WTC11 (cell line): ENCODE data around the gene DGCR2. TPM values are rescaled to one million over a fixed set of nuclear protein-coding genes. Genes with fewer than 3 reads are reported as not detected.

Experiments used
- ATAC-seq: fragments of 200-7000 bp; cut with Tn5 transposase; 2 replicates; pipeline ENCODE4 v1.10.0; 2021; ENCODE audit warnings: mild to moderate bottlenecking, moderate library complexity
- CTCF ChIA-PET: fragments of 300-600 bp; sonication (Branson Sonifier 250); formaldehyde crosslinking; loops from one replicate; lab custom pipeline; 2021; ENCODE audit warnings: antibody characterized with exemption; lab: Charles Lee
- POLR2A ChIA-PET: fragments of 350-600 bp; sonication (Branson Sonifier 250); formaldehyde crosslinking; loops from one replicate; lab custom pipeline; 2021; ENCODE audit warnings: antibody characterized with exemption; lab: Charles Lee
- DNase-seq: peaks from one replicate; pipeline ENCODE4 v3.0.0; 2021; ENCODE audit warnings: low spot score
- H3K27ac Mint-ChIP-seq: 2 replicates; pipeline ENCODE4 v1.8.0; 2021; ENCODE audit warnings: mixed read lengths
- H3K27me3 Mint-ChIP-seq: 2 replicates; pipeline ENCODE4 v1.8.0; 2021; ENCODE audit warnings: low read depth, mild to moderate bottlenecking, moderate library complexity, mixed read lengths
- H3K36me3 Mint-ChIP-seq: 2 replicates; pipeline ENCODE4 v1.8.0; 2021; ENCODE audit warnings: mixed read lengths
- H3K4me1 Mint-ChIP-seq: 2 replicates; pipeline ENCODE4 v1.8.0; 2022; ENCODE audit warnings: mixed read lengths
- H3K4me3 Mint-ChIP-seq: 2 replicates; pipeline ENCODE4 v1.8.0; 2021; ENCODE audit warnings: mild to moderate bottlenecking, moderate library complexity, mixed read lengths
- H3K9me3 Mint-ChIP-seq: 2 replicates; pipeline ENCODE4 v1.8.0; 2021; ENCODE audit warnings: mixed read lengths
- ATF3 ChIP-seq: sonication (generic); formaldehyde crosslinking; conservative IDR thresholded peaks from 2 replicates; pipeline ENCODE4 v1.8.1; 2022; ENCODE audit warnings: mild to moderate bottlenecking, missing genetic modification reagents
- ATF6 ChIP-seq: sonication (generic); formaldehyde crosslinking; IDR thresholded peaks from 2 replicates; pipeline ENCODE4 v1.8.1; 2023; ENCODE audit warnings: mild to moderate bottlenecking, missing genetic modification reagents
- EMX1 ChIP-seq: fragments of 250-450 bp; sonication (Bioruptor Pico); IDR thresholded peaks from 2 replicates; pipeline ENCODE4 v1.8.0; 2021; ENCODE audit warnings: mild to moderate bottlenecking
- FOXK1 ChIP-seq: sonication (generic); formaldehyde crosslinking; IDR thresholded peaks from 2 replicates; pipeline ENCODE4 v1.8.0; 2022; ENCODE audit warnings: mild to moderate bottlenecking, moderate library complexity, missing genetic modification reagents
- GABPB1 ChIP-seq: sonication (generic); formaldehyde crosslinking; IDR thresholded peaks from 2 replicates; pipeline ENCODE4 v1.8.1; 2023; ENCODE audit warnings: mild to moderate bottlenecking, missing genetic modification reagents
- IRF1 ChIP-seq: sonication (generic); formaldehyde crosslinking; IDR thresholded peaks from 2 replicates; pipeline ENCODE4 v1.8.0; 2023; ENCODE audit warnings: missing genetic modification reagents
- IRF2 ChIP-seq: sonication (generic); formaldehyde crosslinking; IDR thresholded peaks from 2 replicates; pipeline ENCODE4 v1.8.0; 2022; ENCODE audit warnings: low read depth, missing genetic modification reagents, borderline replicate concordance
- MAX ChIP-seq: sonication (generic); formaldehyde crosslinking; IDR thresholded peaks from 2 replicates; pipeline ENCODE4 v1.8.0; 2022; ENCODE audit warnings: mild to moderate bottlenecking, missing genetic modification reagents
- MXD4 ChIP-seq: fragments of 250-450 bp; sonication (Bioruptor Pico); IDR thresholded peaks from 2 replicates; pipeline ENCODE4 v1.8.0; 2021; ENCODE audit warnings: mild to moderate bottlenecking, moderate library complexity, borderline replicate concordance
- NFE2L1 ChIP-seq: sonication (generic); formaldehyde crosslinking; IDR thresholded peaks from 2 replicates; pipeline ENCODE4 v1.8.1; 2023; ENCODE audit warnings: missing genetic modification reagents
- NR2C2 ChIP-seq: sonication (generic); formaldehyde crosslinking; IDR thresholded peaks from 2 replicates; pipeline ENCODE4 v1.8.0; 2022; ENCODE audit warnings: mild to moderate bottlenecking, missing genetic modification reagents
- PRDM15 ChIP-seq: sonication (generic); formaldehyde crosslinking; IDR thresholded peaks from 2 replicates; pipeline ENCODE4 v1.8.0; 2022; ENCODE audit warnings: missing genetic modification reagents
- SMAD4 ChIP-seq: sonication (generic); formaldehyde crosslinking; IDR thresholded peaks from 2 replicates; pipeline ENCODE4 v1.8.0; 2022; ENCODE audit warnings: mild to moderate bottlenecking, missing genetic modification reagents
- SOX15 ChIP-seq: fragments of 250-450 bp; sonication (Bioruptor Pico); IDR thresholded peaks from 2 replicates; pipeline ENCODE4 v1.9.0; 2021; ENCODE audit warnings: mild to moderate bottlenecking
- TP53 ChIP-seq: sonication (generic); formaldehyde crosslinking; IDR thresholded peaks from 2 replicates; pipeline ENCODE4 v1.8.1; 2023; ENCODE audit warnings: mild to moderate bottlenecking, missing genetic modification reagents
- ZBTB43 ChIP-seq: sonication (generic); formaldehyde crosslinking; IDR thresholded peaks from 2 replicates; pipeline ENCODE4 v1.8.1; 2023; ENCODE audit warnings: mild to moderate bottlenecking, missing genetic modification reagents
- ZNF121 ChIP-seq: sonication (generic); formaldehyde crosslinking; IDR thresholded peaks from 2 replicates; pipeline ENCODE4 v1.8.0; 2023; ENCODE audit warnings: missing genetic modification reagents
- ZNF281 ChIP-seq: sonication (generic); formaldehyde crosslinking; IDR thresholded peaks from 2 replicates; pipeline ENCODE4 v1.8.0; 2023; ENCODE audit warnings: mild to moderate bottlenecking, missing genetic modification reagents
- ZNF416 ChIP-seq: fragments of 250-450 bp; sonication (Bioruptor Pico); IDR thresholded peaks from 2 replicates; pipeline ENCODE4 v1.9.0; 2021; ENCODE audit warnings: mild to moderate bottlenecking, inconsistent platforms
- ZNF512 ChIP-seq: sonication (generic); formaldehyde crosslinking; IDR thresholded peaks from 2 replicates; pipeline ENCODE4 v1.8.1; 2022; ENCODE audit warnings: missing genetic modification reagents, borderline replicate concordance
- ZNF671 ChIP-seq: fragments of 250-450 bp; sonication (Bioruptor Pico); IDR thresholded peaks from 2 replicates; pipeline ENCODE4 v1.8.0; 2021; ENCODE audit warnings: mild to moderate bottlenecking
- total RNA-seq: library from RNA; stranded (reverse); gene quantifications from 3 replicates; pipeline ENCODE4 v1.2.3, GENCODE V29; 2021

Gene DGCR2
- total RNA-seq, 1 experiment from 2014 or later, result 64.2 TPM

- POLR2A ChIA-PET, result no interaction called here
- CTCF ChIA-PET, result no interaction called here
- no peak for ATAC-seq
- H3K9me3 Mint-ChIP-seq, result no peaks in the 10 kb centered on the region
- H3K27ac Mint-ChIP-seq, result no peak overlapping the region
- no peaks in the 10 kb centered on the region for H3K27me3 Mint-ChIP-seq
- H3K36me3 Mint-ChIP-seq, result peaks cover 32% of the 10 kb centered on the region
- TF ChIP-seq PRDM15 (CRISPR knock-in tag) (no peak), GABPB1 (no peak), MXD4 (CRISPR knock-in tag) (no peak), ZBTB43 (CRISPR knock-in tag) (no peak), FOXK1 (CRISPR knock-in tag) (no peak), ZNF512 (no peak), NFE2L1 (no peak), TP53 (CRISPR knock-in tag) (no peak), SOX15 (CRISPR knock-in tag) (no peak), EMX1 (CRISPR knock-in tag) (no peak), IRF1 (CRISPR knock-in tag) (no peak), MAX (CRISPR knock-in tag) (no peak), SMAD4 (CRISPR knock-in tag) (no peak), ZNF281 (CRISPR knock-in tag) (no peak), IRF2 (CRISPR knock-in tag) (no peak)
- no peaks in the 10 kb centered on the region for H3K4me1 Mint-ChIP-seq
- H3K4me3 Mint-ChIP-seq, result no peak overlapping the region
- no peak for DNase-seq
Measured at GRCh38 chr22:19057539-19057938, 64.7 kb downstream of the DGCR2 start.

- DNase-seq, result peak; percentile 7
- no peak for ATAC-seq
- ChIA-PET CTCF (interaction anchor here (1.8 to 1.9 kb wide), 2 partner anchors 16 to 21 kb away, joined by 5 to 7 read pairs; no protein-coding TSS in a partner anchor), POLR2A (no interaction called here)
- no peaks in the 10 kb centered on the region for H3K27me3 Mint-ChIP-seq
- no peaks in the 10 kb centered on the region for H3K4me1 Mint-ChIP-seq
- no peak overlapping the region for H3K4me3 Mint-ChIP-seq
- H3K9me3 Mint-ChIP-seq, result no peaks in the 10 kb centered on the region
- no peak overlapping the region for H3K27ac Mint-ChIP-seq
- peaks cover 35% of the 10 kb centered on the region for H3K36me3 Mint-ChIP-seq
- no peak for TF ChIP-seq ATF6 (CRISPR knock-in tag)
- no peak for TF ChIP-seq ZNF671
- no peak for TF ChIP-seq MAX (CRISPR knock-in tag)
- TF ChIP-seq ATF3 (CRISPR knock-in tag), result no peak
- TF ChIP-seq ZNF416 (CRISPR knock-in tag), result no peak
- TF ChIP-seq ZNF121 (CRISPR knock-in tag), result no peak
- TF ChIP-seq NR2C2 (CRISPR knock-in tag), result no peak
Measured at GRCh38 chr22:19056951-19057401, 65.2 kb downstream of the DGCR2 start.
